ENCODE results near the gene AP5S1. TPM values are rescaled to one million over a fixed set of nuclear protein-coding genes. Genes with fewer than 3 reads are reported as not detected.
A peak's percentile ranks its signal among the peaks of the same experiment; 100 is the strongest.

The AP5S1 gene
- total and polyA plus RNA-seq, 2 of the 13 experiments (the other 11 are each of a cell fraction or from before 2014, with no cell fraction given) = 7.9 to 23.2 TPM

- TF ChIP-seq ZNF343 (CRISPR knock-in tag; IDR thresholded peaks at IDR 0.05) (peak; percentile 90; the same call in 1 of the 2 replicates), GATAD1 (CRISPR knock-in tag; IDR thresholded peaks at IDR 0.05) (peak; percentile 83), SP1 (IDR thresholded peaks at IDR 0.05) (no peak), SP1 (CRISPR knock-in tag; IDR thresholded peaks at IDR 0.05) (peak; percentile 41; the same call in 1 of the 2 replicates), ZNF761 (CRISPR knock-in tag; conservative IDR thresholded peaks at IDR 0.05) (no peak), ZBTB21 (CRISPR knock-in tag; IDR thresholded peaks at IDR 0.05) (peak; percentile 33; the same call in 1 of the 2 replicates), PCBP1 (IDR thresholded peaks at IDR 0.05; ENCODE audit: borderline replicate concordance, low read depth, low read length) (no peak), SAFB2 (CRISPR knock-in tag; IDR thresholded peaks at IDR 0.05; ENCODE audit: borderline replicate concordance, low read depth) (0 out of 2 replicates have a peak, but pooled peaks have one; percentile 63), SOX13 (IDR thresholded peaks at IDR 0.05) (no peak), SOX13 (CRISPR knock-in tag; conservative IDR thresholded peaks at IDR 0.05 in 1 of 2, IDR thresholded peaks at IDR 0.05 in 1 of 2) (peak in 1 of 2 experiments; percentile 33; a peak in 1 of 4 replicates), JARID2 (CRISPR knock-in tag; IDR thresholded peaks at IDR 0.05; ENCODE audit: insufficient replicate concordance) (peak; percentile 25), ZNF720 (CRISPR knock-in tag; IDR thresholded peaks at IDR 0.05) (peak; percentile 37; the same call in 1 of the 2 replicates), ZNF292 (CRISPR knock-in tag; IDR thresholded peaks at IDR 0.05; ENCODE audit: borderline replicate concordance, low read depth) (peak; percentile 93; the same call in 1 of the 2 replicates), BHLHE40 (IDR thresholded peaks at IDR 0.05; ENCODE audit: low read length) (peak; percentile 71), ZNF598 (CRISPR knock-in tag; IDR thresholded peaks at IDR 0.05; ENCODE audit: borderline replicate concordance) (peak; percentile 96; the same call in 1 of the 2 replicates), ZNF337 (CRISPR knock-in tag; IDR thresholded peaks at IDR 0.05; ENCODE audit: borderline replicate concordance, low read depth) (peak; percentile 84; the same call in 1 of the 2 replicates), BRCA1 (CRISPR knock-in tag; IDR thresholded peaks at IDR 0.05) (no peak), ZNF350 (CRISPR knock-in tag; IDR thresholded peaks at IDR 0.05; ENCODE audit: borderline replicate concordance, low read depth) (peak; percentile 88)
- TF ChIP-seq, protein P1, sequence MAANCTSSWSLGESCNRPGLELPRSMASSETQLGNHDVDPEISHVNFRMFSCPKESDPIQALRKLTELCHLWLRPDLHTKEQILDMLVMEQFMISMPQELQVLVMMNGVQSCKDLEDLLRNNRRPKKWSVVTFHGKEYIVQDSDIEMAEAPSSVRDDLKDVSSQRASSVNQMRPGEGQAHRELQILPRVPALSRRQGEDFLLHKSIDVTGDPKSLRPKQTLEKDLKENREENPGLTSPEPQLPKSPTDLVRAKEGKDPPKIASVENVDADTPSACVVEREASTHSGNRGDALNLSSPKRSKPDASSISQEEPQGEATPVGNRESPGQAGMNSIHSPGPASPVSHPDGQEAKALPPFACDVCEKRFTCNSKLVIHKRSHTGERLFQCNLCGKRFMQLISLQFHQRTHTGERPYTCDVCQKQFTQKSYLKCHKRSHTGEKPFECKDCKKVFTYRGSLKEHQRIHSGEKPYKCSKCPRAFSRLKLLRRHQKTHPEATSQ (CRISPR knock-in tag; IDR thresholded peaks at IDR 0.05; ENCODE audit: borderline replicate concordance) = peak; percentile 77; the same call in 1 of the 2 replicates
- TF ChIP-seq, protein P2, sequence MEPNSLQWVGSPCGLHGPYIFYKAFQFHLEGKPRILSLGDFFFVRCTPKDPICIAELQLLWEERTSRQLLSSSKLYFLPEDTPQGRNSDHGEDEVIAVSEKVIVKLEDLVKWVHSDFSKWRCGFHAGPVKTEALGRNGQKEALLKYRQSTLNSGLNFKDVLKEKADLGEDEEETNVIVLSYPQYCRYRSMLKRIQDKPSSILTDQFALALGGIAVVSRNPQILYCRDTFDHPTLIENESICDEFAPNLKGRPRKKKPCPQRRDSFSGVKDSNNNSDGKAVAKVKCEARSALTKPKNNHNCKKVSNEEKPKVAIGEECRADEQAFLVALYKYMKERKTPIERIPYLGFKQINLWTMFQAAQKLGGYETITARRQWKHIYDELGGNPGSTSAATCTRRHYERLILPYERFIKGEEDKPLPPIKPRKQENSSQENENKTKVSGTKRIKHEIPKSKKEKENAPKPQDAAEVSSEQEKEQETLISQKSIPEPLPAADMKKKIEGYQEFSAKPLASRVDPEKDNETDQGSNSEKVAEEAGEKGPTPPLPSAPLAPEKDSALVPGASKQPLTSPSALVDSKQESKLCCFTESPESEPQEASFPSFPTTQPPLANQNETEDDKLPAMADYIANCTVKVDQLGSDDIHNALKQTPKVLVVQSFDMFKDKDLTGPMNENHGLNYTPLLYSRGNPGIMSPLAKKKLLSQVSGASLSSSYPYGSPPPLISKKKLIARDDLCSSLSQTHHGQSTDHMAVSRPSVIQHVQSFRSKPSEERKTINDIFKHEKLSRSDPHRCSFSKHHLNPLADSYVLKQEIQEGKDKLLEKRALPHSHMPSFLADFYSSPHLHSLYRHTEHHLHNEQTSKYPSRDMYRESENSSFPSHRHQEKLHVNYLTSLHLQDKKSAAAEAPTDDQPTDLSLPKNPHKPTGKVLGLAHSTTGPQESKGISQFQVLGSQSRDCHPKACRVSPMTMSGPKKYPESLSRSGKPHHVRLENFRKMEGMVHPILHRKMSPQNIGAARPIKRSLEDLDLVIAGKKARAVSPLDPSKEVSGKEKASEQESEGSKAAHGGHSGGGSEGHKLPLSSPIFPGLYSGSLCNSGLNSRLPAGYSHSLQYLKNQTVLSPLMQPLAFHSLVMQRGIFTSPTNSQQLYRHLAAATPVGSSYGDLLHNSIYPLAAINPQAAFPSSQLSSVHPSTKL (CRISPR knock-in tag; IDR thresholded peaks at IDR 0.05) = peak; percentile 63
- TF ChIP-seq, protein P3, sequence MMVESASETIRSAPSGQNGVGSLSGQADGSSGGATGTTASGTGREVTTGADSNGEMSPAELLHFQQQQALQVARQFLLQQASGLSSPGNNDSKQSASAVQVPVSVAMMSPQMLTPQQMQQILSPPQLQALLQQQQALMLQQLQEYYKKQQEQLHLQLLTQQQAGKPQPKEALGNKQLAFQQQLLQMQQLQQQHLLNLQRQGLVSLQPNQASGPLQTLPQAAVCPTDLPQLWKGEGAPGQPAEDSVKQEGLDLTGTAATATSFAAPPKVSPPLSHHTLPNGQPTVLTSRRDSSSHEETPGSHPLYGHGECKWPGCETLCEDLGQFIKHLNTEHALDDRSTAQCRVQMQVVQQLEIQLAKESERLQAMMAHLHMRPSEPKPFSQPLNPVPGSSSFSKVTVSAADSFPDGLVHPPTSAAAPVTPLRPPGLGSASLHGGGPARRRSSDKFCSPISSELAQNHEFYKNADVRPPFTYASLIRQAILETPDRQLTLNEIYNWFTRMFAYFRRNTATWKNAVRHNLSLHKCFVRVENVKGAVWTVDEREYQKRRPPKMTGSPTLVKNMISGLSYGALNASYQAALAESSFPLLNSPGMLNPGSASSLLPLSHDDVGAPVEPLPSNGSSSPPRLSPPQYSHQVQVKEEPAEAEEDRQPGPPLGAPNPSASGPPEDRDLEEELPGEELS (CRISPR knock-in tag; IDR thresholded peaks at IDR 0.05) = peak; percentile 62; the same call in 1 of the 2 replicates
Observed at GRCh38 chr20:3818155-3819151, 1.9 kb upstream of the AP5S1 start (continued).

All from HepG2 (cell line).